SW 1271 (cell line): ENCODE data around the gene FLNB.

ENCODE experiments used
- DNase-seq, 2 experiments: peaks; one replicate each; lab custom pipeline; 2025; lab: John Stamatoyannopoulos, UW

Gene FLNB

GRCh38 chr3:58164199-58164879 lies 156.1 kb downstream of the FLNB start:
- DNase-seq, result no peak

DNA sequence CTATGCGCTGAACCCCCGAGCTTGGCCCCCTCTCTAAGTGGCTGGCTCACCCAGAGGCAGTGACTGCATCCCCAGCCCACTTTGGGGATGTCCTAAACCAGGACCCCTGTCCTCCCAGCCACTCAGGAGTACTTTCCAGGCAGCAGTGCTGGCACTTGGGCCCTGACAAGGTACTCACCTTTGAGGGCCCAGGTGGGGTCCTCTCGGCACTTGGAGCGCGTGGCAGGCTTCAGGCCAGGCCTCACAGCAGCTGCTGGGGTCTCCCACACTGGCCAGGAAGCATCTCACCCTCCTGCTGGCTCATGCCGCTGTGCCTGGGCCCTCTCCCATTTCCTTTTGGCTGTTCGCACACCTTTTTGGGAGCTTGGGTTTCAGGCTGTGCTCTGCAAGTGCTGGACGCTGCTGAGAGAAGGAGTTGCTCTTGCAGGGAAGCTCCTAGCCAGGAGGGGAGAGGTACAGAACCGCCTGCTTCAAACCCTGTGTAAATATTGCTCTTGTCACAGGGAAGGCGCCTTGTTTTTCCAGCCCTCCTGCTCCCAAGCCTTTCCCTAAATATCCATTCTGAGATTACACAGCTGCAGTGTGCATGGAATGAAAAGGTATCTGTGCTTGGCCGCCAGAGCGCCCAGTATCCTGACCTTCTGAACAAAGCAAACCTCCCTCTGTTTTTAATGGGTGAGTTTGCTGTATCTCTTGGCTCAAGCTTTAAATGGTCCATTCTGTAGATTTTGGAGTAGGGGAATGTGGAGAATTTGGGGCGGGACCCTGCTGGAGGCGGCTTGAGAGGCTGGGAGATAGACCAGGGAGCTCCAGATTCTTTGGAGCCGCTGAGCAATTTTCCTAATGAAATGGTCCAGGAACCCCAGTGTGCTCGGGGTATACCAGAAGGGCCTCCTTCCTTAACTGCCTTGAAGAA lies 156.9 kb downstream of the FLNB start:
- no peak for DNase-seq

DNA sequence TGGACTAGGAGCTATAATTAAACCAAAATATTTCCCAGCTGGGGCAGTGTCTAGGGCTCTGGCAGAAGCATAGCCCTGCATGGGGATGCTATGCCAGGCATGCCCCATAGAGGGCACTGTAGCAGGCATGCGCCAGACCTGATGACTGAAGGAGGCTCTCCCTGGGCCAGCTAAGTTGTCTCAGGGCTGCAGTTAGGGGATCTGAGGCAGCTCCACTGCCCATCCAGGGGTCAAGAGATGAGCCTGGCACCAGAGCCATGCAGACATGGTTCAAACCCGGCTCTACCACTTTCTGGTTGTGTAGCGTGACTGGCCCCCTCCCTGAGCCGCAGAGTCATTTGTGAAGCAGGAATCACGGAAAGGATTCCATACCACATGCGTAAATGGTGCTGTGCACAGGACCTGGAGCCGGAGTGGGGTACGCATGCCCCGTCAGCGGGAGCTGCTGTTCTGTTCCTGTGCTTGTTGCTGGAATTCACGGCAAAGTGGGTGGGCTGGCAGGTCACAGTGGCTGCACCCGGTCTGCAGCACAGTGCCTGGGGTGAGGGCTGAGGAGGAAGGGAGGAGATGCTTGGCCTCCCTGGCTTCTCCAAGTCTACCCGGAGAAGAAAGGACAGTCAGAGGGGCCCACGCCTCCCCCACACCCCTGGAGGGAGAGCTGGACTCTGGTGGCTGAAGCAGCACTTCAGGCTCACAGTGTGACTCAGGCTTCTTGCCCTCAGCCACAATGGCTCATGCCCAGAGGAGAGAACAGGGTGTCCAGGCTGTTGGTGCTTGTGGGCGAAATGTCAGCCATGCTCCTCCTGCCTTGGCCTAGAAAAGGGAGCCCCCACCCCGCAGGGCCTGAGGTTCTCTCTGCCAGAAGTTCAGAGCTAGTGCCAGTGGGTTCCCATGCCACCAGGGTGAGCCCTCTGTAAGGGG lies 159.5 kb downstream of the FLNB start:
- DNase-seq, result peak in 1 of 2 experiments; percentile 13

DNA sequence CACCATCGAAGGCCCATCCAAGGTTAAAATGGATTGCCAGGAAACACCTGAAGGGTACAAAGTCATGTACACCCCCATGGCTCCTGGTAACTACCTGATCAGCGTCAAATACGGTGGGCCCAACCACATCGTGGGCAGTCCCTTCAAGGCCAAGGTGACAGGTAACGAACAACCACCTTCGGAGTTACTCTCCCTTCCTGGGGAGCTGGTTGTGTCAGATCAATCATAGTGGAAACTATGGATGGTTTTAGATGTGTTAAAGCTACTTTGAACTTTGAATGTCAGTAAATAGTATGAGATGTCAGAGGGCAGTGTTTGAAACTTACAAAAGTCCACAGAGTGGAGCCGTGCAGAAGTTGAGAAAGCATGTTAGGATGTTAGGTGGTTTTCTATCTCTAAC lies 160.3 kb downstream of the FLNB start:
- DNase-seq, result no peak

DNA sequence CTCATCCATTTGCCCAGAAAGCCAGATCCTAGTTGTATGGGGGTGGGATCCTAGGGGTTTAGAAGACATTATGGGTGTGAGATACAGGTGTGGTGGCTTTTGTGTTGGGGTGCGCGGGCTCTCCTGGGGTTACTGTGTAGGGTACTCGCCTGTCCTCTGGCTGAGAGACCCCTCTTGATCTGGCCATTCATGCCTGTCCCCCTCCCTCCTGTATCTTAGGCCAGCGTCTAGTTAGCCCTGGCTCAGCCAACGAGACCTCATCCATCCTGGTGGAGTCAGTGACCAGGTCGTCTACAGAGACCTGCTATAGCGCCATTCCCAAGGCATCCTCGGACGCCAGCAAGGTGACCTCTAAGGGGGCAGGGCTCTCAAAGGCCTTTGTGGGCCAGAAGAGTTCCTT lies 161.1 kb downstream of the FLNB start:
- DNase-seq, result no peak

- no peak for DNase-seq
Observed at GRCh38 chr3:58170376-58170775, 162.2 kb downstream of the FLNB start.

DNA sequence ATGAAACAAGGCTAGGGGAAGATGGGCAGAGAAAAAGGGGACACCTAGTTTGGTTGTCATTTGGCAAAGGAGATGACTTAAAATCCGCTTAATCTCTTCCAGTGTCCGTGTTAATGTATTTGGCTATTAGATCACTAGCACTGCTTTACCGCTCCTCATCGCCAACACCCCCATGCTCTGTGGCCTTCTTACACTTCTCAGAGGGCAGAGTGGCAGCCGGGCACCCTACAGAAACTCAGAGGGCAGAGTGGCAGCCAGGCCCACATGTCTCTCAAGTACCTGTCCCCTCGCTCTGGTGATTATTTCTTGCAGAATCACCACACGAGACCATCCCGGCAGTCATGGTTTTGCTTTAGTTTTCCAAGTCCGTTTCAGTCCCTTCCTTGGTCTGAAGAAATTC lies 162.9 kb downstream of the FLNB start:
- no peak for DNase-seq

DNA sequence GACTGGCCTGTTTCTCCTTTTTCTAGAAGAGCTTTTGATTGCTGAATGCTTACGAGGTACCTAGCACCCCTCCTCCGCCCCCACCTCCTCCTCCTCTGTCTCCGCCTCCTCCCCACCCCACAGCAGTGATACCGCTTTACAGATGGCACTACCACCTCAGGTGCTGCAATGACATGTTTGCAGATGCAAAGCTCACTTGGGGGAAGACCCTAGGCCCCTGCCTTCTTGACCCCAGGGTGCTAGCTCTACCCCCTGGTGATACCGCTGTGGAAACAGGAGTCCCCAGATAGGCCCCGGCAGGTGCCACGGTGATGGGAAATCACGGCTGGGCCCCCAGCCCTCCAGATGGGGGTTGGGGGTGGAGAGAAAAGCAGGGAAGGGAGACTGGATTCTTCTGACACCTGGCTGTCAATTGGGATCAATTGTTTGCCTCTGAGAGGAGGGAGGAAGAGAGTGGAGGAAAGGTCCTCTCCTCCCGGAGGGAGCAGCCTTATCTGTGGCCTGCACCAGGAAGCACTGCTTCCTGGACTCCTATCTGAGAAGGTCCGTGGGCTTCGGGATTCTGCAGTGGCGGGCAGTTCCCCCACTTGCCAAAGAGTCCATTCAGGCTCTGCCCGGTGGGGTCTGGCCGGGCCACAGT lies 164.9 kb downstream of the FLNB start:
- DNase-seq, result no peak

DNA sequence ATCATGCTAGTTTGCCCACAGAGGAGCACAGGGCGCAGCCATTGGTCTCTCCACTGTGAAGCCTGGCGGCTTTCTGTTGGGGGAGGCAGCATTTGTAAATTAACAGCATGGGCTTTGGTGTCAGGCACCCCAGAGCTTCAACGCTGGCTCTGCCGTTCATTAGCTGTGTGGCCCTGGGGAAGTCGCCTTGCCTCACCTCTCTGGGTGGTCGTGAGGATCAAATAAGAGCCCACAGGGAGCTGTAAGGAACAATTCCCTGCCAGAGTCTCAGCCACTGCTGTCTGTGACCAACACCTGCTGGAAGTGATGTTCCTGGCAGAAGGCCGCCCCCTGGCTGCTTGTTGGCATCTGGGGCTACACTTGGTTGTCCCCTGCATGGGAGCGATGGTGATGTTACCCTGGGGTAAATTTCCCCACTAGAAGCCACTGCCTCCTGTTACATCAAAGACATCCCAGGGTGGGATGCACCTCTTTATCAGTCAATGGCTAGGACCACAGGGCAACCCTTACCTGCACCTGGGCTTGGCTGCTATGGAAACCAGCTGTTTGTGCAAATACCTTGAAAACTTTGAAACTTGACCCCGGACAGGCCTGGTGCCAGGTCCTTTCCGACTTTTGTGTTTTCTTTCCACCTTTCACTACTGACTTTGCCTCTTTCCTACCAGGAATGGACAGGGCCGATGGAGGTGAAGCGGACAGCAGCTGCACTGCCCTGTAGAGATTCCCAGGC lies 165.6 kb downstream of the FLNB start:
- DNase-seq, result no peak

DNA sequence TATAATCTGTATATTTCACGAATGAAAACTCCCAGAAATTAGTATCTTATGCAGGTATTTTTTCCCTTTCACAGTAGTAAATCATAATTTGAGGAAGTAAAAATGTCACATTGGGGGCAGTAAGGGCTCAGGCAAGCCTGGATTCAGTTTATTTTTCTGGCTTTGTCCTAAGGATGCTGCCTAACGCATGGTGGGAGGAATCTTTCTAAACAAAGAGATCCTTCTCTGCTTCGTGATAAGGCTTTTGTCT lies 166.9 kb downstream of the FLNB start:
- DNase-seq, result no peak

GRCh38 chr3:58175437-58176184 lies 167.4 kb downstream of the FLNB start:
- DNase-seq, result no peak

GRCh38 chr3:58176185-58176530 lies 167.9 kb downstream of the FLNB start:
- no peak for DNase-seq

DNA sequence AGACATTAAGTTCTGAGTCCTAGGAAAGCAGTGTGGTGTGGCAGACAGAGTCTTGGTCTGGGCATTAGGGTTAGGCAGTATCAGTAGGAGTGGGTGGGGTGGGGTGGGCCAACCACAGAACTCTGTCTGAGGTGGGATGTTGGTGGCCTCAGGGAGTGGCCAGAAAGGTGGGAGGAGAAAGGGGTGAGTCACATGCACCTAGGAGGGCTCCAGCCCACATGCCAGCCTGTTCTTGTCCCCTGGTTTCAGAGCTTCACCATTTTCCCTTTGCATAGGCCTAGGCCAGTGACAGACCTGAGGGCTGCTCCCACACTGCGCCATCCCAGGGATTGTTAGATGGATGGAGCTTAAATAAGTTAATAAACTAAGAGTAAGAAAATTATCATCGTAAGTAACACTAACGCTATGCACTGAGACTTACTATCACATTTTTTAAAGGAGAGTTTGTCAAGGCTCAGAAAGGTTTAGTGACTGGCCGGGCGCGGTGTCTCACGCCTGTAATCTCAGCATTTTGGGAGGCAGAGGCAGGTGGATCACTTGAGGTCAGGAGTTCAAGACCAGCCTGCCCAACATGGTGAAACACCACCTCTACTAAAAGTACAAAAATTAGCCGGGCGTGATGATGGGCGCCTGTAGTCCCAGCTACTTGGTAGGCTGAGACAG lies 168.7 kb downstream of the FLNB start:
- DNase-seq, result no peak

DNA sequence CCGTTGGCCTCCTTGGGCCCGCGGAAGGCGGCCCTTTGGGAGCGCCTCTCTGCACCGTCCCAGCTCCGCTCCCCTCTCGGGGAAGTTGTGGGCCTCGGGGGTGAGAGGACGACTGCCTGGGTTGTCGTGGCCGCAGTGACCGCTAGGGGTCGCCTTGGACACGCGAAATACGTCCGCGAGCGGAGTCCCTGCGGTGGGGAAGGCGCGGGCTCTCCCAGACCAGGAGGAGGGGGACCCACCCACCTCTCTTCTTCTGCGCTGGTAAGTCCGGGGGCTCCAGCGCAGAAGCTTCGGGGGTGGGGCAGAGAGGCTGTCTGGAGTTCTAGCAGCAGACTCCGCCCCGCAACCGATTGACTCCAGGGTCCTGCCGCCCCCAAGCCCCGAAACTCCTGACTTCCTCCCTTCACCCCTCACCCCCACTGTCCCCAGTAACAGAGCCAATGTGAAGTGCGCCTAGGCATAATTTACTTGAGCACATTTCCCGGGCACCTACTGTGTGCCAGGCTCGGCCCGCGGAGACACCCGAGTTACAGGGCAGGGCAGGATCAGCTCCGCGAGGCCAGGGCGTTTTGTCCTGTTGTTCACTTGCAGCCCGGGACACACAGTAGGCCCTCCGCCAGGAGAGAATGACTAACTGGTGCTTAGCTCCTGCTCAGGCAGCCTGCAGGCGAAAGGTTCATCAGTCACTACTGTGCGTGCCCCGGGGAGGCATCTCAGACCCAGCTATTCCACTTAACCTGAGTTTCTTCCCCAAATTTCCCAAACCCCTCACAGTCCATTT lies 169.7 kb downstream of the FLNB start:
- peak in 1 of 2 experiments; percentile 5 for DNase-seq

- no peak for DNase-seq
Observed at GRCh38 chr3:58178528-58179234, 170.5 kb downstream of the FLNB start.

GRCh38 chr3:58179235-58180098 lies 171.2 kb downstream of the FLNB start:
- no peak for DNase-seq

GRCh38 chr3:58180099-58180880 lies 172.1 kb downstream of the FLNB start:
- no peak for DNase-seq
